HG03039 (cell line): ENCODE results near the gene LDHD.

Experiments
- ATAC-seq: cut with Tn5 transposase; IDR thresholded peaks from one replicate; pipeline ENCODE4 v1.9.1; 2021; ENCODE audit warnings: mild to moderate bottlenecking, moderate library complexity; ENCODE audit not compliant: unreplicated experiment

Gene LDHD

GRCh38 chr16:75083813-75084212, 32.8 kb downstream of the LDHD start:
- ATAC-seq: no peak

GRCh38 chr16:75081179-75081859, 35.3 kb downstream of the LDHD start:
- no peak for ATAC-seq

GRCh38 chr16:75080205-75081029, 36.2 kb downstream of the LDHD start:
- ATAC-seq: no peak

GRCh38 chr16:75079346-75079926, 37.1 kb downstream of the LDHD start:
- ATAC-seq: no peak

GRCh38 chr16:75078886-75079285, 37.7 kb downstream of the LDHD start:
- ATAC-seq: no peak

GRCh38 chr16:75075688-75076268, 40.8 kb downstream of the LDHD start:
- ATAC-seq: no peak

GRCh38 chr16:75074920-75075687, 41.5 kb downstream of the LDHD start:
- ATAC-seq: peak; percentile 88

- no peak for ATAC-seq
Observed at GRCh38 chr16:75074304-75074793, 42.2 kb downstream of the LDHD start.

GRCh38 chr16:75073545-75074303, 42.9 kb downstream of the LDHD start:
- no peak for ATAC-seq

GRCh38 chr16:75072239-75072947, 44.2 kb downstream of the LDHD start:
- no peak for ATAC-seq

GRCh38 chr16:75071621-75072020, 45.0 kb downstream of the LDHD start:
- no peak for ATAC-seq

GRCh38 chr16:75070012-75070841, 46.4 kb downstream of the LDHD start:
- no peak for ATAC-seq

- ATAC-seq: no peak
Observed at GRCh38 chr16:75068085-75069031, 48.2 kb downstream of the LDHD start.

- no peak for ATAC-seq
Observed at GRCh38 chr16:75066861-75067447, 49.6 kb downstream of the LDHD start.

- ATAC-seq: no peak
Observed at GRCh38 chr16:75065521-75066149, 50.9 kb downstream of the LDHD start.

GRCh38 chr16:75065149-75065505, 51.5 kb downstream of the LDHD start:
- no peak for ATAC-seq
